Ishikawa (cell line): ENCODE measurements around the gene ROCK1.

Experiments
- CEBPB ChIP-seq: IDR thresholded peaks from 2 replicates; pipeline ENCODE4 v1.6.1; 2012
- CREB1 ChIP-seq: IDR thresholded peaks from 2 replicates; pipeline ENCODE4 v1.6.1; 2012; ENCODE audit warnings: low read depth
- EGR1 ChIP-seq: IDR thresholded peaks from 2 replicates; pipeline ENCODE4 v1.6.1; 2012
- EP300 ChIP-seq: IDR thresholded peaks from 2 replicates; pipeline ENCODE4 v1.6.1; 2012; ENCODE audit warnings: borderline replicate concordance
- FOXM1 ChIP-seq: IDR thresholded peaks from 2 replicates; pipeline ENCODE4 v1.6.1; 2012; ENCODE audit warnings: low read depth, borderline replicate concordance
- MAX ChIP-seq: IDR thresholded peaks from 2 replicates; pipeline ENCODE4 v1.6.1; 2012
- NFIC ChIP-seq: IDR thresholded peaks from 2 replicates; pipeline ENCODE4 v1.6.1; 2012
- RAD21 ChIP-seq: IDR thresholded peaks from 2 replicates; pipeline ENCODE4 v1.6.1; 2012; ENCODE audit warnings: low read depth
- REST ChIP-seq: IDR thresholded peaks from 2 replicates; pipeline ENCODE4 v1.6.1; 2012; ENCODE audit warnings: low read depth, mild to moderate bottlenecking
- TAF1 ChIP-seq: IDR thresholded peaks from 2 replicates; pipeline ENCODE4 v1.6.1; 2012; ENCODE audit warnings: low read depth, mild to moderate bottlenecking
- TCF12 ChIP-seq: IDR thresholded peaks from 2 replicates; pipeline ENCODE4 v1.6.1; 2012; ENCODE audit warnings: low read depth
- TEAD4 ChIP-seq: IDR thresholded peaks from 2 replicates; pipeline ENCODE4 v1.6.1; 2012
- USF1 ChIP-seq: IDR thresholded peaks from 2 replicates; pipeline ENCODE4 v1.6.1; 2012
- YY1 ChIP-seq: IDR thresholded peaks from 2 replicates; pipeline ENCODE4 v1.6.1; 2012; ENCODE audit warnings: low read depth
- ZBTB7A ChIP-seq: IDR thresholded peaks from 2 replicates; pipeline ENCODE4 v1.6.1; 2012; ENCODE audit warnings: low read depth

ROCK1 gene

GRCh38 chr18:21073180-21073579 is 38.4 kb downstream of the ROCK1 start:
- TF ChIP-seq REST: no peak
- TF ChIP-seq MAX: no peak
- TF ChIP-seq YY1: no peak
- TF ChIP-seq TCF12: no peak
- no peak for TF ChIP-seq ZBTB7A
- no peak for TF ChIP-seq TEAD4
- no peak for TF ChIP-seq USF1
- TF ChIP-seq FOXM1: no peak

GRCh38 chr18:21071071-21071470 is 40.5 kb downstream of the ROCK1 start:
- TF ChIP-seq TEAD4 (no peak), EP300 (no peak), USF1 (no peak), YY1 (no peak), FOXM1 (no peak), EGR1 (no peak), CEBPB (no peak), NFIC (no peak), REST (no peak), RAD21 (no peak), TCF12 (no peak), ZBTB7A (no peak), TAF1 (no peak), CREB1 (no peak), MAX (no peak)

GRCh38 chr18:21069468-21069867 is 42.1 kb downstream of the ROCK1 start:
- TF ChIP-seq TAF1 (no peak), CEBPB (no peak), MAX (no peak), YY1 (no peak), EP300 (no peak), TCF12 (no peak), CREB1 (no peak), ZBTB7A (no peak), EGR1 (no peak), FOXM1 (no peak), USF1 (no peak), RAD21 (no peak), TEAD4 (no peak), REST (no peak)

GRCh38 chr18:21064347-21064746 is 47.3 kb downstream of the ROCK1 start:
- TF ChIP-seq CREB1 (no peak), USF1 (no peak), ZBTB7A (no peak), TEAD4 (no peak), YY1 (no peak), TCF12 (no peak), EP300 (no peak), RAD21 (no peak), TAF1 (no peak), NFIC (no peak)
